ENCODE measurements around the gene AP2A1. TPM values are rescaled to one million over a fixed set of nuclear protein-coding genes. Genes with fewer than 3 reads are reported as not detected.

AP2A1 gene
- total RNA-seq, 4 donors from 2014 or later: 48.9 to 112 (median 57.9) TPM

GRCh38 chr19:49803529-49803856 lies 36.7 kb downstream of the AP2A1 start:
- TF ChIP-seq CTCF (IDR thresholded peaks at IDR 0.05; ENCODE audit: low read depth): no peak

- TF ChIP-seq CTCF (IDR thresholded peaks at IDR 0.05; ENCODE audit: low read depth): no peak
Observed at GRCh38 chr19:49805822-49806619, 39.2 kb downstream of the AP2A1 start.

- no peak for TF ChIP-seq CTCF (IDR thresholded peaks at IDR 0.05; ENCODE audit: low read depth)
Observed at GRCh38 chr19:49806620-49806959, 39.8 kb downstream of the AP2A1 start.

- TF ChIP-seq CTCF (IDR thresholded peaks at IDR 0.05; ENCODE audit: low read depth): no peak
Observed at GRCh38 chr19:49807058-49807903, 40.5 kb downstream of the AP2A1 start.

- no peak for TF ChIP-seq CTCF (IDR thresholded peaks at IDR 0.05; ENCODE audit: low read depth)
Observed at GRCh38 chr19:49807904-49808675, 41.3 kb downstream of the AP2A1 start.

- TF ChIP-seq CTCF (IDR thresholded peaks at IDR 0.05; ENCODE audit: low read depth): no peak
Observed at GRCh38 chr19:49808711-49809159, 41.9 kb downstream of the AP2A1 start.
